GM18505 (cell line): ENCODE data around the gene GREM2.

ENCODE experiments used
- ATAC-seq: cut with Tn5 transposase; IDR thresholded peaks from one replicate; pipeline ENCODE4 v1.9.1; 2021; ENCODE audit not compliant: unreplicated experiment
- POLR2A ChIP-seq: IDR thresholded peaks from 4 replicates; pipeline ENCODE4 v1.6.1; 2011; ENCODE audit warnings: borderline replicate concordance; ENCODE audit not compliant: insufficient read depth, insufficient read length; ENCODE audit errors: extremely low read depth

Gene GREM2

DNA sequence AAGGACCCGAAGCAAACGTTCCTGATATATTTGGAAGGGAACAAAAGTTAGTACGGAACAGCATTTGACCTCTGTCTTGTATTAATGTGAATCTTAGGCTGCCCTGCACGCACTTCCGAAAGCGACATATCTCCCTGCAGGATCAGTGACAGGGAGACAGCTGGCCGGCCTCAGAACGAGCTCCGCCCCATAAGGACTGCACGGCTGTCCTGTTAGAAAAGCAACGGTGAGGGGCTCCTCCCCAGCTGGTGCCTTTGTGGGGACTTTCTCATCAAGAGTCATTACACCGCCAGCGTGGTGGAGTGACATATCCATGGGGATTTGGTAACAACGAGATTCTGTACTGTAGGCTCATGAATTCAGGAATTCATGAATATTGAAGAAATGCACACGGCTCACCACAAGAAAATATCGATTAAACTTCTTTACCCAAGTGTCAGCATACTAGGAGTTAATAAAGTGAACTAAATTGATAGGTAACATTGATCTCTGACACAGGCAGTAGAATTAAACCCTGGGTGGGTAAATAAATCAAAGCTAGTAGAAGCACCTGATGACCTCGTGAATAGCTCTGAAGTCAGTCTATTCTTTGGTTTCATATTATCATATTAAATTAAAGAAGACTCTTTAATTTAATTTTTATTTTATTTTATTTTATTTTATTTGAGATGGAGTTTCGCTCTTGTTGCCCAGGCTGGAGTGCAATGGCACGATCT is 8.1 kb upstream of the GREM2 start:
- no peak for ATAC-seq
- TF ChIP-seq POLR2A: no peak

DNA sequence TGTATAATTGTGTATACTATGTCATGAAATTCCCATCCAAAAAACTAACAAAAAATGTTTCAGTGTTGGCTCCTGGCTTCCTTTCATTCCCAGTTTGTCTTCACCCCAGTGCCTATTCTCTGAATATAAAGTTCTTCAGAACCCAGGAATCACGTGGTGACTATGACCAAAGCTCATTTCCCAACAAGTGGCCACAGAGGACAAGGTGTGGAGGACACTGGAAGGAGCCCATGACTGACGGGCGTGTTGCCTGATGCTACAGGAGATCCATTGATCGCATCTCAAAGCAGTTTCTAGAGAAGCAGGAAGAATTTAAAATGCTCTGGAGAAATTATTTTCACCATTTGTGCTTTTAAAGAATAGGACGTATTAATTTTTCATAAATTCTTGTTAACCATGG is 7.4 kb upstream of the GREM2 start:
- no peak for ATAC-seq
- no peak for TF ChIP-seq POLR2A

DNA sequence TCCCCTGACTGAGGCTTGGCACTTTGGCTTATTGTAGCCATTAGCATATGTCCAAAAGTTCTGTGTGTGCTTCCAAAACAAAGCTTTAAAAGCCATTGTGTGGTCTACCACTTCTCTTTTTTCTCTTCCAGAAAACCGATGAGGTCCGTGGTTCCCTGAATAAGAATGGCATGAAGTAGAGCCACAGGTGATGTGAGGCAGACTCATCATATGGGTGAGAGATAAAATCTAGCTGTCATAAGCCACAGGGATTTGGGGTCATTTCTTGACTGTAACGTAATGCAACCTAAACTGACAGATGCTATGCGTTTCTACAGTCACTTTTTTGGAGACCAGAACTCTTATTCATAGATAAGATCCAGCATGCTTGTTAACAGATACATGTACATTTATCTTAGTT is 7.0 kb upstream of the GREM2 start:
- no peak for TF ChIP-seq POLR2A
- no peak for ATAC-seq

DNA sequence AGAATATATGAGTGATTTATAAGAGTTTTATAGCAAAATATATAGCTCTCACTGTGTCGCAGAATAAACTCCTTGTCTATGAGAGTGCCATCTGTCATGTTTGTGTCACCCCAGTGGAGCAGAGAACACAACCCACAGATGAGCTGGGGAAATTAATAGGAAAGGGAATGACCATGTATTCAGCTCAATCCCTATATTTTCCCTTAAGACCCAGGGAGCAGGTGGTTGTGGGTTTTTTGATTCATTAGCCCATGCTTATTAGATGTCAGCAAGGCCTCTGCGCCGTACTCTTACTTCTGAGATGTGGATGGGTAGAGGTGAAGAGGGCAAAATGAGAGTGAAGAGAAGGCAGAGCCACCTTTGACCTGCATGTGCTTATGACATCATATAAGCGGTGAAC is 4.1 kb upstream of the GREM2 start:
- ATAC-seq: no peak
- TF ChIP-seq POLR2A: no peak

DNA sequence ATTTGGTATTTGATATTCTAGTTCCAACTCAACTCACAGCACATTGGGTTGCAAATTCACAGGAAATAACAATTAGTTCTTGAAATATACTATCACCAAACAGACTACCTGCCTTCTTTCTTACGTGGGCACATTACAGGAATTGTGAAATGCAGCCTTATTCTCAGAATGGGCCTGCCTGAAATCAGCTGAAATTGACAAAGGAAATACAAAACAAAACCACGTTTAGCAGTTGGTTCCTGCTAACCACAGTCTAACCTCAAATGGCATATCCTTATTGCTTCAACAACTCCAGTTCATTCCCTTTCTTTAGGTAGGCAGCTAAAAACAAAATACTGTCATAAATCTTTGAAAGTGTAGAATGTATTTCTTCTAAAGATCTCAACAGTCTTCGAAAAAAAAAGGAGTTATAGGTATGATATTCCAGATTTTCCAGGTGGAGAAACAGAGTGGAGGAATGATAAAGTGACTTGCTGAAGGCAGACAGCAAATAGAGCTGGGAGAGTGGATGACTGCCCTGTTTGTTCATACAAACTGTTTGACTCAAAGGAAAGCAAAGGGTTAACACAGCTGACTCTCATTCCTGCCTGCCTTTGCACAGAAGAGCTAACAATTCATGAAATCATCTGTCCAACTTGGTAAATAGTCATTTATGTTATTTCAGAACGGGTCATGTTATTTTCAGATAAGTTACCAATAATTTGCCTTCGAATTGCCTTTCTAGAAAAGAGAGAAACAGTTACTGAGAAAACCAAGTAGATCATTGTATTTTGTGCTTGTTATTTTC is 1.6 kb upstream of the GREM2 start:
- no peak for TF ChIP-seq POLR2A
- no peak for ATAC-seq

DNA sequence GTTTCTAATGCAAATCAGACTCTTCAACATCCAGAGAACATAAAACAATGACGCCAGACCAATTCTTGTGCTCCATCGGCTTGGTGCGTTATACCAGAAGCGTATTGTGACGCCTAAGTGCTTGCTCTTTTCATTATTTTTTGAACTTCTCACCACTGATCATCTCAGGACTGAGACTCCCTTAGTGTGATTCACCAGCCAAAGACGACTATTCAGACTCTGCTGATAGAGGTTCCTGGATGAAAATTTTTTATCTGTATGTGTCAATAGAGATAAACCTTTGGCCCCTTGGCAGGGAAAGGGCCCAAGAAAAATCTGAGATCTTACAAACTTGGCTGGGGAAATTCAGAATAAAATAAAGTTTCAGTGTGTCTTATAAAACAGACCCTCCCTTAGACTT is 856 bp upstream of the GREM2 start:
- TF ChIP-seq POLR2A: no peak
- no peak for ATAC-seq

DNA sequence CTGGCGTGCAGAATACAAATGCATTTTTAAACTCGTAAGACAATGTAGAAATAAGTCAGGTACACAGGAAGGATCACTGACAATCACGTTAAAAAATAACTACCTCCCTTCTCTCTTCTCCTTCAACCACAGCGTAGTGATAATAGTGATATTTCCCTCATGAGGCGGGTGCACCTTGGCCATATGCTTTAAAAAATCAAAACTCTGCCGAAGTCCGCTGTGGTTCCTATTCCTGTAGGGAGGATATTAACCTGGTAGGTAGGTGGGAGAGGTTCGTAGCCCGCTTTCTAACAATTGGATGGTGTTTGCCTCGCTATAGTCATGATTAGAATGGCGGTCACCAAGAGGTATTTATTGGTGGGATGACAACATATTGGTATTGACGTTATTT is 732 bp downstream of the GREM2 start:
- TF ChIP-seq POLR2A: no peak
- no peak for ATAC-seq

DNA sequence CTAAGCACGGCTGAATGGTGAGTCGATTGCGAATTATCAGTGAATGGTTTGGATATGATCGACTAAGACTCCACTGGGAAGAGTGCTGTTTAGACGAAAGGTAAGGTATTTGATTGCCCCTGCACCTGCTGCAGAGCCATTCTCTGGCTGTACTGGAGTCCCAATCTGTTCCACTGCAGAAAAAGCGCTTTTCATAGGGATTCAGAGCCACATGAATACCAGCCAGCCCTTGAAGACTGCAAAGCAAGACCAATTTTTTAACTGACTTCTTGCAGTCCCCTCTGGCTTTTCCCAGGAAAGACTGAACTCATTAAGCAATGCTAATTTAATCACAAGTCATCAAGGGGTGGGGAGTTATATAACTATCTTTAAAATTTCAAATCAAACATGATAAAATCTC is 1.3 kb downstream of the GREM2 start:
- no peak for ATAC-seq
- no peak for TF ChIP-seq POLR2A

DNA sequence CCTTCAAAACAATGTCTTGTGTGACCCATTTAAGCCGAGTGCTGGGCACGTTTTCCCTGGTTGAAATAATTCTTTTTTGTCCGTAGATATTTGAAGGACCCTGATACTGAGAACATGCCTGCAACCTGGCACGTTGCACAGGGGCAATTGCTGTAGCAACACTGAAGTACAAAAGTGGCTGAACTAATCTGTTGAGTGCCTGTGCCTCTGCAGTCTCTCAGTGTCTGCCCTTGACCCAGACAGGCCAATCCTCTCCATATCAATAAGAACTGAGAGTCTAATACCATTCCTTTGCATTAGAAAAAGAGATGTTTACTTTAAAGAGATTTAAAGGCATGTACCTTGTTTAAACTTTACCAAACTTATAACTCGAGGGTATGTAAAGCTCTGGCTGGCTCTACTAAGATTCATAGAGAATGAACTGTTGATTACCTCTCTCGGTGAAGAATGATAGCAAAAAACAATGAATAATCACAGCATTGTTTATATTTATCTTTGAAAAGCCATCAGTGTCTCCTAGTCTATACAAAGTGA is 2.4 kb downstream of the GREM2 start:
- TF ChIP-seq POLR2A: no peak
- no peak for ATAC-seq

DNA sequence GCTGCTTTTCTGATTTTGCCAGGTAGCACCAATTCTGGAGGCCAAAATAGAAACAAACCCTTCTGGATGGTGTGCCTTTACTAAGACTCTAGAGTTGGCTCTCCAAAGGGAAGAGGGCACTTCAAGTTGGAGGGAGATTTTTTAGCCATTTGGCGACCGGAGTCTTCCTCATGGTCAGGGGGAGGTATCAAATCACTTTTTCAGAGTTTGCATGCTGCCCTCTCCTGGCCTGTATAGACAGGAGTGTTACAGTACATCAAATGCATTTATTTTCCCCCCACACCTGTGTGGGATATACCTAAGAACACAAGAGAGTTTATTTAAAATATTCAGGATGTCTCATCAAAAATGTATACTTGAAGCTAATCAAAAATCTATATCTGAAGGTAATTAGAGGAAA is 3.2 kb downstream of the GREM2 start:
- no peak for TF ChIP-seq POLR2A
- ATAC-seq: no peak

DNA sequence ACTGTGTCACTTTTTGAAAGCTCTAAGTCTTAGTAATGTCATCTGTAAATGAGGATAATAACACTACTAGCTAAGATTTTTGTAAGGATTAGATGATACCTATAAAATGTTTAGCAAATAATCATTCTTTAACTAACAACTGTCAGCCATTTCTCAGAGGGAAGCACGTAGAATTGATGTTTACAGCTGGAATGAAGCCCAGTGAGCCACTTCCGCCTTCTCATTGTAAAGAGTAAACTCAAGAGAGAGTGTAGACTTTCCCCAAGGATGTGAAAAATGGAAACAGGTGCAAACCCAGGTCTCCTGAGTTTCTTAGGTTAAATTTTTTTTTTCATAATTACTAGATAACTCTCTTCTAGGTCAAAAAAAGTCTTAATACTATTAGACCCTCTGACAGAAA is 4.9 kb downstream of the GREM2 start:
- no peak for TF ChIP-seq POLR2A

DNA sequence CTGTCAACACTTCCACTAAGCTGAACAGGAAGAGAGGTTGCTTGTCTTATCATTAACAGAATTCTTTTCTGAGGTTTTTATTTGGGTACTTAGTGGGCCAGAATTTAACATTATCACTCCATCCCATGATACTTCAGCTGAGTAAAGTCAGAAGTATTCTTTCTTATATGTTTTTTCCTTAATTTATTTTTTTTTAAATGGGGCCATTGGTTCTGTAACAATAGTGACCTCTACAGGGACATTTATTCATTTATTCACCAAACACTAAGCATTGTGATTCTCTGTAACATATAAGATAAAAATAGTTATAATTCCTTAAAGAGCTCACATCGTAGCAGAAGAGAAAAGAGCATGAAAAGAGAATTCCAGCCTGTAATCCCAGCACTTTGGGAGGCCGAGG is 9.8 kb downstream of the GREM2 start:
- TF ChIP-seq POLR2A: no peak
- ATAC-seq: no peak

More for the DNA sequence above, 4.9 kb downstream of the GREM2 start:
- ATAC-seq: no peak

DNA sequence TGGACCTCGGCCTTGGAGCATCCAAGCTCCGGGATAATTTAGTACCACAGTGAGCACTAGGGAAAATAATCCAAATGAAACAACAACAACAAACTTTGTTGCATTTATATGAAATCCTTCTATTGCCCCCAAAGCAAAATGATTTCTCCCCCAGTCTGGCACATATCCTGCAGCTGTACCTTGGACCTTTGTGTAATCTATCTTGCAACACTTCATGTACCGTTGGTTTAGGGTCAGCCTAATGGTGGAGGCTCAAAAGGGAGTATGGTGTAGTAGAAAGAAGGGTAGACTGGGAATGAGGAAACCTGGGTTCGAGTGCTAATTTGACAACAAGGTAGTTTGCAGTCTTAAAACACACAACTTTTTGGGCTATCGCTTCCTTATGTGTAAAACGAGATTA is 12.1 kb downstream of the GREM2 start:
- ATAC-seq: no peak
- no peak for TF ChIP-seq POLR2A

DNA sequence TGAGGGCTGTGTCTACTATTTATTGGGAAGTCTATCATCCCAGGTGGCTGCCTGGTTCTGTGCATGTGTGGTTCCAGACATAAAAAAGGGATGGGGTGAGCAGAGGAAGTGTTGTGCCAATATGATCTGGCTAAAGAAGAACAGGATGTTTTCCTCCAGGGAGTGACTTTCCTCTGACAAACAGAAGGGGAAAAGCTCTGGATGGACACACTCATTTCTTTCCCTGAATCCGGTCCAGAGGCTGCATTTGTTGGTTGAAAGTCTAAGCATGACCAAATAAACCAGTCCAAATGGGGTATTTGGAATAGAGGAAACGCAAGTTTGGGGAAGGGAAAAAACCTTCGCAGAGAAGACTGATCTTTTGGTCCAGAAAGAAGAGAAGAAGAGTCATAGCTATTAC is 12.7 kb downstream of the GREM2 start:
- no peak for TF ChIP-seq POLR2A
- no peak for ATAC-seq
